Lung (tissue), 12 donors: ENCODE results near the gene GON7. TPM values are rescaled to one million over a fixed set of nuclear protein-coding genes. Genes with fewer than 3 reads are reported as not detected.

ENCODE experiments used
- ATAC-seq: fragments of 200-7000 bp; cut with Tn5 transposase; one replicate; pipeline ENCODE4 v1.9.1; 2020; ENCODE audit warnings: moderate number of reproducible peaks; ENCODE audit not compliant: insufficient read depth, low FRiP score
- DNase-seq, 3 donors: peaks; one replicate each; pipeline ENCODE4 v3.0.0-alpha.2; 2013 to 2017
- H3K27ac ChIP-seq, 2 donors: one replicate each; pipeline ENCODE4 v1.5.1; 2013; ENCODE audit warnings: mild to moderate bottlenecking in 2 of 2, moderate library complexity in 2 of 2, control low read depth in 1 of 2, inconsistent platforms in 1 of 2, low read depth in 1 of 2, low read length in 1 of 2
- H3K27me3 ChIP-seq, 3 donors: one replicate each; pipeline ENCODE4 v1.5.1; 2013; ENCODE audit warnings: low read length in 2 of 3; ENCODE audit not compliant: control insufficient read depth in 3 of 3, insufficient read depth in 3 of 3
- H3K36me3 ChIP-seq, 4 donors: one replicate each; pipeline ENCODE4 v1.5.1; 2013; ENCODE audit warnings: low read length in 4 of 4, mild to moderate bottlenecking in 1 of 4, moderate library complexity in 1 of 4; ENCODE audit not compliant: control insufficient read depth in 4 of 4, insufficient read depth in 4 of 4
- H3K4me1 ChIP-seq, 5 donors: one replicate each; pipeline ENCODE4 v1.5.1; 2013; ENCODE audit warnings: low read length in 5 of 5, mild to moderate bottlenecking in 2 of 5, moderate library complexity in 1 of 5; ENCODE audit not compliant: control insufficient read depth in 5 of 5, insufficient read depth in 5 of 5
- H3K4me3 ChIP-seq: one replicate; pipeline ENCODE4 v1.5.1; 2013; ENCODE audit warnings: mild to moderate bottlenecking, control low read depth, moderate library complexity
- H3K9ac ChIP-seq, 2 donors: one replicate each; pipeline ENCODE4 v1.5.1; 2013; ENCODE audit warnings: low read length in 2 of 2, control low read depth in 1 of 2; ENCODE audit not compliant: insufficient read depth in 1 of 2
- H3K9me3 ChIP-seq, 4 donors: one replicate each; pipeline ENCODE4 v1.5.1; 2013; ENCODE audit warnings: low read length in 3 of 4, mild to moderate bottlenecking in 1 of 4, moderate library complexity in 1 of 4; ENCODE audit not compliant: control insufficient read depth in 4 of 4, insufficient read depth in 3 of 4
- CTCF ChIP-seq: IDR thresholded peaks from 2 replicates; pipeline ENCODE4 v1.5.1; 2012; ENCODE audit warnings: mild to moderate bottlenecking; ENCODE audit errors: control extremely low read depth, extremely low read depth
- WGBS, 2 donors: extraction: QIAGEN DNeasy Blood & Tissue Kit; methylation state at CpG; one replicate each; pipeline ENCODE4 v1.1.7; 2013; 5-methylcytosine and 5-hydroxymethylcytosine counted together
- polyA plus RNA-seq, 2 donors: library from polyadenylated mRNA; stranded (reverse); fragments of 200-250 nt; gene quantifications; one replicate each; pipeline ENCODE4 v1.2.1, GENCODE V29; 2013
- total RNA-seq, 2 donors: library from RNA; depleted of rRNA in 1 of 2; stranded (reverse); fragments of >200 nt in 1 of 2; gene quantifications; one replicate each; pipeline ENCODE4 v1.2.1, GENCODE V29; 2014 to 2021
- donor health status: control.
- donor health status: control.
- donor health status: Bipolar disorder and iron deficiency.
- donor health status: healthy.
- donor health status: DM: yes; HTN: yes; CAD: no.

GON7 gene
- total and polyA plus RNA-seq, 4 donors, result 20.7 to 24.3 (median 21.7) TPM

GRCh38 chr14:93231129-93231979, 24.5 kb upstream of the GON7 start:
- 36 to 55% methylated on average over 39 of the region's 39 CpGs for WGBS, 2 donors
- ATAC-seq (no peak), DNase-seq (peak; percentile 13 to 62 (median 57))
- H3K9me3 ChIP-seq, result peaks cover 0 to 4% (median 0%) of the 10 kb centered on the region in 4 donors
- TF ChIP-seq CTCF, result no peak
- peaks cover 12 to 16% (median 14%) of the 10 kb centered on the region in 4 donors for H3K36me3 ChIP-seq
- no peaks in the 10 kb centered on the region for H3K27me3 ChIP-seq
- H3K9ac ChIP-seq, result peak overlapping the region; percentile 55 to 74
- H3K27ac ChIP-seq, result no peak overlapping the region
- H3K4me3 ChIP-seq, result peak overlapping the region; percentile 5
- peaks cover 0 to 4% (median 0%) of the 10 kb centered on the region in 5 donors for H3K4me1 ChIP-seq

GRCh38 chr14:93230539-93230938, 23.7 kb upstream of the GON7 start:
- peaks cover 0 to 4% (median 0%) of the 10 kb centered on the region in 4 donors for H3K9me3 ChIP-seq
- H3K36me3 ChIP-seq, result peaks cover 13 to 23% (median 15%) of the 10 kb centered on the region in 4 donors
- H3K9ac ChIP-seq, result no peak overlapping the region
- H3K4me1 ChIP-seq, result peaks cover 0 to 4% (median 0%) of the 10 kb centered on the region in 5 donors
- ATAC-seq (no peak), DNase-seq (no peak)
- TF ChIP-seq CTCF, result no peak
- no peaks in the 10 kb centered on the region for H3K27me3 ChIP-seq
- no peak overlapping the region for H3K4me3 ChIP-seq
- WGBS, 2 donors, result 94 to 97% methylated on average over 16 of the region's 16 CpGs
- no peak overlapping the region for H3K27ac ChIP-seq

- DNase-seq (no peak), ATAC-seq (no peak)
- TF ChIP-seq CTCF, result no peak
- no peak overlapping the region for H3K27ac ChIP-seq
- no peak overlapping the region for H3K4me3 ChIP-seq
- peaks cover 0 to 4% (median 0%) of the 10 kb centered on the region in 5 donors for H3K4me1 ChIP-seq
- H3K27me3 ChIP-seq, result no peaks in the 10 kb centered on the region
- H3K9ac ChIP-seq, result no peak overlapping the region
- H3K36me3 ChIP-seq, result peaks cover 15 to 26% (median 19%) of the 10 kb centered on the region in 4 donors
- WGBS, 2 donors, result 92 to 97% methylated on average over 8 of the region's 8 CpGs
- H3K9me3 ChIP-seq, result peaks cover 0 to 4% (median 0%) of the 10 kb centered on the region in 4 donors
Measured at GRCh38 chr14:93228550-93228949, 21.7 kb upstream of the GON7 start.
